K562 (cell line): ENCODE results near the gene MTRF1L. TPM values are rescaled to one million over a fixed set of nuclear protein-coding genes. Genes with fewer than 3 reads are reported as not detected.

ENCODE experiments used
- LEF1 ChIP-seq: fragments of 450-650 bp; IDR thresholded peaks from 2 replicates; pipeline ENCODE4 v1.6.1; 2016; ENCODE audit warnings: mild to moderate bottlenecking
- MXI1 ChIP-seq: IDR thresholded peaks from 2 replicates; pipeline ENCODE4 v1.6.1; 2011; ENCODE audit warnings: low read depth, mild to moderate bottlenecking, improper control_type of control experiment, low read length
- POLR2H ChIP-seq: IDR thresholded peaks from 2 replicates; pipeline ENCODE4 v1.6.1; 2016; ENCODE audit warnings: missing genetic modification characterization, low read depth, mild to moderate bottlenecking, control low read depth, missing compliant biosample characterization, moderate library complexity
- SMARCE1 ChIP-seq: fragments of 450-650 bp; IDR thresholded peaks from 2 replicates; pipeline ENCODE4 v1.7.1; 2016; ENCODE audit warnings: mild to moderate bottlenecking
- polyA plus RNA-seq, 8 experiments: library from polyadenylated mRNA; depleted of rRNA in 4 of 8; stranded (reverse) in 5 of 8; unstranded in 3 of 8; fragments of >200 nt; fragmentation: Nextera tagmentation in 2 of 8; fragmentation: Illumina TruSeq in 1 of 8; extraction: Ambion mirVana in 2 of 8; extraction: Trizol in 1 of 8; gene quantifications; 2 replicates each; pipeline versions ENCODE4 v1.2.1 to v1.2.3, GENCODE V29; 2011 to 2014; ENCODE audit warnings: inconsistent platforms in 1 of 8, missing spikeins in 1 of 8
- total RNA-seq, 7 experiments: library from RNA; depleted of rRNA in 6 of 7; stranded (reverse); fragments of >200 nt in 6 of 7; fragmentation: Illumina TruSeq in 2 of 7; extraction: Trizol in 2 of 7; gene quantifications; 2 replicates each; pipeline versions ENCODE4 v1.2.1 to v1.2.3, GENCODE V29; 2011 to 2021; ENCODE audit warnings: low replicate concordance in 1 of 7
- TF ChIP-seq, protein P1 (sequence below): fragments of 200-800 bp; sonication (Bioruptor generic); IDR thresholded peaks from 2 replicates; pipeline ENCODE4 v1.6.1; 2016; ENCODE audit warnings: missing genetic modification characterization, missing compliant biosample characterization
- TF ChIP-seq, protein P2 (sequence below), 2 experiments: fragments of 450-650 bp in 1 of 2; sonication (generic) in 1 of 2; formaldehyde crosslinking in 1 of 2; IDR thresholded peaks; 2 replicates each; pipeline versions ENCODE4 v1.7.1 to v1.9.0; 2016 to 2022; ENCODE audit warnings: inconsistent platforms in 1 of 2, mild to moderate bottlenecking in 1 of 2, missing genetic modification reagents in 1 of 2
- TF ChIP-seq, protein P3 (sequence below): fragments of 250-450 bp; sonication (Bioruptor Pico); IDR thresholded peaks from 2 replicates; pipeline ENCODE4 v1.8.0; 2022; ENCODE audit warnings: moderate library complexity, mild to moderate bottlenecking, inconsistent platforms

The MTRF1L gene
- total and polyA plus RNA-seq, 9 of the 15 experiments (the other 6 are each of a cell fraction or from before 2014, with no cell fraction given), result 10.7 to 34.0 (median 30.2) TPM

DNA sequence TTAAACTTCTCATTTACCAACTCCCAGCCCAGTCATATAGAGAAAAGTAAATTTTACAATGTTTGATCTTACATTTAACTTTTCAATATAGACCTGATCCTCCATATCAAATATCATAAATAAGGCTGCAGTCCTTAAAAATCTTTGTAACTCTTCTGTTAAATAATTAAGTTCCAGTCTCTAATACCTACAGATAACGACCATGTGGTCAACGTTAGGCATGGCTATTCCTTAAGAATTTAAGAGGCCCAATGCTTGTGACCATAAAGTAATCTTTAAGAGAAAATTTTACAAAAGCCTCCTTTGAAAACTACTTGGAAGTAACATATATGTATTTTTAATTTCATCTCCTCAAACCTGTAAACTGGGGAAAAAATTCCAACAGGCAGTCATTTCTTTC, 21.3 kb downstream of the MTRF1L start (continued):
- TF ChIP-seq, protein P1, sequence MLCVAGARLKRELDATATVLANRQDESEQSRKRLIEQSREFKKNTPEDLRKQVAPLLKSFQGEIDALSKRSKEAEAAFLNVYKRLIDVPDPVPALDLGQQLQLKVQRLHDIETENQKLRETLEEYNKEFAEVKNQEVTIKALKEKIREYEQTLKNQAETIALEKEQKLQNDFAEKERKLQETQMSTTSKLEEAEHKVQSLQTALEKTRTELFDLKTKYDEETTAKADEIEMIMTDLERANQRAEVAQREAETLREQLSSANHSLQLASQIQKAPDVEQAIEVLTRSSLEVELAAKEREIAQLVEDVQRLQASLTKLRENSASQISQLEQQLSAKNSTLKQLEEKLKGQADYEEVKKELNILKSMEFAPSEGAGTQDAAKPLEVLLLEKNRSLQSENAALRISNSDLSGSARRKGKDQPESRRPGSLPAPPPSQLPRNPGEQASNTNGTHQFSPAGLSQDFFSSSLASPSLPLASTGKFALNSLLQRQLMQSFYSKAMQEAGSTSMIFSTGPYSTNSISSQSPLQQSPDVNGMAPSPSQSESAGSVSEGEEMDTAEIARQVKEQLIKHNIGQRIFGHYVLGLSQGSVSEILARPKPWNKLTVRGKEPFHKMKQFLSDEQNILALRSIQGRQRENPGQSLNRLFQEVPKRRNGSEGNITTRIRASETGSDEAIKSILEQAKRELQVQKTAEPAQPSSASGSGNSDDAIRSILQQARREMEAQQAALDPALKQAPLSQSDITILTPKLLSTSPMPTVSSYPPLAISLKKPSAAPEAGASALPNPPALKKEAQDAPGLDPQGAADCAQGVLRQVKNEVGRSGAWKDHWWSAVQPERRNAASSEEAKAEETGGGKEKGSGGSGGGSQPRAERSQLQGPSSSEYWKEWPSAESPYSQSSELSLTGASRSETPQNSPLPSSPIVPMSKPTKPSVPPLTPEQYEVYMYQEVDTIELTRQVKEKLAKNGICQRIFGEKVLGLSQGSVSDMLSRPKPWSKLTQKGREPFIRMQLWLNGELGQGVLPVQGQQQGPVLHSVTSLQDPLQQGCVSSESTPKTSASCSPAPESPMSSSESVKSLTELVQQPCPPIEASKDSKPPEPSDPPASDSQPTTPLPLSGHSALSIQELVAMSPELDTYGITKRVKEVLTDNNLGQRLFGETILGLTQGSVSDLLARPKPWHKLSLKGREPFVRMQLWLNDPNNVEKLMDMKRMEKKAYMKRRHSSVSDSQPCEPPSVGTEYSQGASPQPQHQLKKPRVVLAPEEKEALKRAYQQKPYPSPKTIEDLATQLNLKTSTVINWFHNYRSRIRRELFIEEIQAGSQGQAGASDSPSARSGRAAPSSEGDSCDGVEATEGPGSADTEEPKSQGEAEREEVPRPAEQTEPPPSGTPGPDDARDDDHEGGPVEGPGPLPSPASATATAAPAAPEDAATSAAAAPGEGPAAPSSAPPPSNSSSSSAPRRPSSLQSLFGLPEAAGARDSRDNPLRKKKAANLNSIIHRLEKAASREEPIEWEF (CRISPR knock-in tag), result 0 out of 2 replicates have a peak, but pooled peaks have one; percentile 51
- TF ChIP-seq SMARCE1 (no peak), POLR2H (tag) (0 out of 2 replicates have a peak, but pooled peaks have one; percentile 14), LEF1 (no peak), MXI1 (0 out of 2 replicates have a peak, but pooled peaks have one; percentile 25)
- TF ChIP-seq, protein P2, sequence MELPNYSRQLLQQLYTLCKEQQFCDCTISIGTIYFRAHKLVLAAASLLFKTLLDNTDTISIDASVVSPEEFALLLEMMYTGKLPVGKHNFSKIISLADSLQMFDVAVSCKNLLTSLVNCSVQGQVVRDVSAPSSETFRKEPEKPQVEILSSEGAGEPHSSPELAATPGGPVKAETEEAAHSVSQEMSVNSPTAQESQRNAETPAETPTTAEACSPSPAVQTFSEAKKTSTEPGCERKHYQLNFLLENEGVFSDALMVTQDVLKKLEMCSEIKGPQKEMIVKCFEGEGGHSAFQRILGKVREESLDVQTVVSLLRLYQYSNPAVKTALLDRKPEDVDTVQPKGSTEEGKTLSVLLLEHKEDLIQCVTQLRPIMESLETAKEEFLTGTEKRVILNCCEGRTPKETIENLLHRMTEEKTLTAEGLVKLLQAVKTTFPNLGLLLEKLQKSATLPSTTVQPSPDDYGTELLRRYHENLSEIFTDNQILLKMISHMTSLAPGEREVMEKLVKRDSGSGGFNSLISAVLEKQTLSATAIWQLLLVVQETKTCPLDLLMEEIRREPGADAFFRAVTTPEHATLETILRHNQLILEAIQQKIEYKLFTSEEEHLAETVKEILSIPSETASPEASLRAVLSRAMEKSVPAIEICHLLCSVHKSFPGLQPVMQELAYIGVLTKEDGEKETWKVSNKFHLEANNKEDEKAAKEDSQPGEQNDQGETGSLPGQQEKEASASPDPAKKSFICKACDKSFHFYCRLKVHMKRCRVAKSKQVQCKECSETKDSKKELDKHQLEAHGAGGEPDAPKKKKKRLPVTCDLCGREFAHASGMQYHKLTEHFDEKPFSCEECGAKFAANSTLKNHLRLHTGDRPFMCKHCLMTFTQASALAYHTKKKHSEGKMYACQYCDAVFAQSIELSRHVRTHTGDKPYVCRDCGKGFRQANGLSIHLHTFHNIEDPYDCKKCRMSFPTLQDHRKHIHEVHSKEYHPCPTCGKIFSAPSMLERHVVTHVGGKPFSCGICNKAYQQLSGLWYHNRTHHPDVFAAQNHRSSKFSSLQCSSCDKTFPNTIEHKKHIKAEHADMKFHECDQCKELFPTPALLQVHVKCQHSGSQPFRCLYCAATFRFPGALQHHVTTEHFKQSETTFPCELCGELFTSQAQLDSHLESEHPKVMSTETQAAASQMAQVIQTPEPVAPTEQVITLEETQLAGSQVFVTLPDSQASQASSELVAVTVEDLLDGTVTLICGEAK (IDR thresholded peaks at IDR 0.05), result 0 out of 2 replicates have a peak, but pooled peaks have one; percentile 1
- TF ChIP-seq, protein P2 (CRISPR knock-in tag; IDR thresholded peaks at IDR 0.05), result no peak
- TF ChIP-seq, protein P3, sequence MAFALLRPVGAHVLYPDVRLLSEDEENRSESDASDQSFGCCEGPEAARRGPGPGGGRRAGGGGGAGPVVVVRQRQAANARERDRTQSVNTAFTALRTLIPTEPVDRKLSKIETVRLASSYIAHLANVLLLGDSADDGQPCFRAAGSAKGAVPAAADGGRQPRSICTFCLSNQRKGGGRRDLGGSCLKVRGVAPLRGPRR (CRISPR knock-in tag), result no peak
